Kidney (tissue), 14 donors: Measurements from ENCODE around the gene PTPRM. TPM values are rescaled to one million over a fixed set of nuclear protein-coding genes. Genes with fewer than 3 reads are reported as not detected.

Source experiments
- DNase-seq, 5 donors: peaks; one replicate each; pipeline ENCODE4 v3.0.0-alpha.2; 2013 to 2020
- FAIRE-seq: peaks from 2 replicates; lab custom pipeline; 2012; peaks lifted over from hg19 to GRCh38; lab: Jason Lieb, UNC
- H3K27ac ChIP-seq, 2 donors: one replicate each; pipeline ENCODE4 v1.7.0; 2013; ENCODE audit warnings: low read depth in 2 of 2, low read length in 2 of 2, inconsistent platforms in 1 of 2
- H3K27me3 ChIP-seq: one replicate; pipeline ENCODE4 v1.7.1; 2013; ENCODE audit warnings: low read length, inconsistent platforms; ENCODE audit not compliant: control insufficient read depth, insufficient read depth
- H3K36me3 ChIP-seq, 3 donors: one replicate each; pipeline versions ENCODE4 v1.7.0 to v1.7.1; 2013; ENCODE audit warnings: low read length in 3 of 3, control low read depth in 1 of 3, inconsistent platforms in 1 of 3; ENCODE audit not compliant: insufficient read depth in 3 of 3, control insufficient read depth in 2 of 3
- H3K4me1 ChIP-seq, 3 donors: one replicate each; pipeline versions ENCODE4 v1.7.0 to v1.7.1; 2013; ENCODE audit warnings: low read length in 3 of 3, inconsistent platforms in 1 of 3, low read depth in 1 of 3; ENCODE audit not compliant: control insufficient read depth in 2 of 3, insufficient read depth in 2 of 3
- H3K4me3 ChIP-seq, 3 donors: one replicate each; pipeline versions ENCODE4 v1.7.0 to v1.8.1; 2013; ENCODE audit warnings: low read length in 3 of 3, control low read depth in 1 of 3, inconsistent platforms in 1 of 3
- H3K9ac ChIP-seq, 3 donors: one replicate each; pipeline versions ENCODE4 v1.7.0 to v1.7.1; 2013; ENCODE audit warnings: low read length in 3 of 3, control low read depth in 1 of 3, inconsistent platforms in 1 of 3
- H3K9me3 ChIP-seq, 3 donors: one replicate each; pipeline versions ENCODE4 v1.7.0 to v1.7.1; 2013; ENCODE audit warnings: low read length in 3 of 3, control low read depth in 1 of 3, inconsistent platforms in 1 of 3; ENCODE audit not compliant: control insufficient read depth in 2 of 3, insufficient read depth in 1 of 3
- intact Hi-C: fragments of 100-400 bp; cut with DNase I; formaldehyde crosslinking; loops from one replicate; pipeline ENCODE4 v1.11.1; 2022
- polyA plus RNA-seq: library from polyadenylated mRNA; stranded (reverse); fragments of 350-450 nt; fragmentation: Illumina TruSeq; extraction: RNeasy Lipid Tissue Mini Kit (QIAGEN cat#74804); gene quantifications from one replicate; pipeline ENCODE4 v1.2.3, GENCODE V29; 2014; ENCODE audit warnings: low read depth, low replicate concordance; ENCODE audit not compliant: insufficient read depth
- total RNA-seq: library from RNA; stranded (reverse); fragmentation: NEBNext Ultra II Directional; extraction: Animal tissue kit (Norgen Biotek cat#: 25700); gene quantifications from one replicate; pipeline ENCODE4 v1.2.1, GENCODE V29; 2021
- TF ChIP-seq, protein P1 (sequence below): IDR thresholded peaks from 3 replicates; pipeline ENCODE4 v1.5.1; 2012; ENCODE audit warnings: mild to moderate bottlenecking, moderate library complexity, borderline replicate concordance; ENCODE audit not compliant: insufficient read depth; ENCODE audit errors: extremely low read depth
- donor health status: control.
- donor health status: control.
- donor health status: control.
- donor health status: control.
- donor health status: control.
- donor health status: DM: yes; HTN: yes; CAD: no.
- donor health status: Normal renal cell carcinoma (clear cell type).

The PTPRM gene
- total and polyA plus RNA-seq, 2 donors from 2014 or later = 52.4 to 98.9 TPM

DNA sequence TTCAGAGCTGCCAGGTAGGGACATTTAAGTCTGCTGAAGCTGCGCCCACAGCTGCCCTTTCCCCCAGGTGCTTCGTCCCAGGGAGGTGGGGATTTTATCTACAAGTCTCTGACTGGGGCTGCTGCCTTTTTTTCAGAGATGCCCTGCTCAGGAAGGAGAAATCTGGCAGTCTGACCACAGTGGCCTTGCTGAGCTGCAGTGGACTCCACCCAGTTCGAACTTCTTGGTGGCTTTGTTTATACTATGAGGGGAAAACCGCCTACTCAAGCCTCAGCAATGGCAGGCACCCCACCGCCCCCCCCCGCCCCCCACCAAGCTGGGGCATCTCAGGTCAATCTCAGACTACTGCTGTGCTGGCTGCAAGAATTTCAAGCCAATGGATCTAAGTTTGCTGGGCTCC lies 584.1 kb downstream of the PTPRM start:
- TF ChIP-seq, protein P1, sequence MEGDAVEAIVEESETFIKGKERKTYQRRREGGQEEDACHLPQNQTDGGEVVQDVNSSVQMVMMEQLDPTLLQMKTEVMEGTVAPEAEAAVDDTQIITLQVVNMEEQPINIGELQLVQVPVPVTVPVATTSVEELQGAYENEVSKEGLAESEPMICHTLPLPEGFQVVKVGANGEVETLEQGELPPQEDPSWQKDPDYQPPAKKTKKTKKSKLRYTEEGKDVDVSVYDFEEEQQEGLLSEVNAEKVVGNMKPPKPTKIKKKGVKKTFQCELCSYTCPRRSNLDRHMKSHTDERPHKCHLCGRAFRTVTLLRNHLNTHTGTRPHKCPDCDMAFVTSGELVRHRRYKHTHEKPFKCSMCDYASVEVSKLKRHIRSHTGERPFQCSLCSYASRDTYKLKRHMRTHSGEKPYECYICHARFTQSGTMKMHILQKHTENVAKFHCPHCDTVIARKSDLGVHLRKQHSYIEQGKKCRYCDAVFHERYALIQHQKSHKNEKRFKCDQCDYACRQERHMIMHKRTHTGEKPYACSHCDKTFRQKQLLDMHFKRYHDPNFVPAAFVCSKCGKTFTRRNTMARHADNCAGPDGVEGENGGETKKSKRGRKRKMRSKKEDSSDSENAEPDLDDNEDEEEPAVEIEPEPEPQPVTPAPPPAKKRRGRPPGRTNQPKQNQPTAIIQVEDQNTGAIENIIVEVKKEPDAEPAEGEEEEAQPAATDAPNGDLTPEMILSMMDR = no peak
- intact Hi-C loops = no loop called here
- no peak overlapping the region for H3K9ac ChIP-seq
- no peaks in the 10 kb centered on the region for H3K27me3 ChIP-seq
- no peaks in the 10 kb centered on the region for H3K36me3 ChIP-seq
- no peak overlapping the region for H3K27ac ChIP-seq
- no peaks in the 10 kb centered on the region for H3K4me1 ChIP-seq
- no peaks in the 10 kb centered on the region for H3K9me3 ChIP-seq
- FAIRE-seq (no peak), DNase-seq (no peak)
- H3K4me3 ChIP-seq = no peak overlapping the region

DNA sequence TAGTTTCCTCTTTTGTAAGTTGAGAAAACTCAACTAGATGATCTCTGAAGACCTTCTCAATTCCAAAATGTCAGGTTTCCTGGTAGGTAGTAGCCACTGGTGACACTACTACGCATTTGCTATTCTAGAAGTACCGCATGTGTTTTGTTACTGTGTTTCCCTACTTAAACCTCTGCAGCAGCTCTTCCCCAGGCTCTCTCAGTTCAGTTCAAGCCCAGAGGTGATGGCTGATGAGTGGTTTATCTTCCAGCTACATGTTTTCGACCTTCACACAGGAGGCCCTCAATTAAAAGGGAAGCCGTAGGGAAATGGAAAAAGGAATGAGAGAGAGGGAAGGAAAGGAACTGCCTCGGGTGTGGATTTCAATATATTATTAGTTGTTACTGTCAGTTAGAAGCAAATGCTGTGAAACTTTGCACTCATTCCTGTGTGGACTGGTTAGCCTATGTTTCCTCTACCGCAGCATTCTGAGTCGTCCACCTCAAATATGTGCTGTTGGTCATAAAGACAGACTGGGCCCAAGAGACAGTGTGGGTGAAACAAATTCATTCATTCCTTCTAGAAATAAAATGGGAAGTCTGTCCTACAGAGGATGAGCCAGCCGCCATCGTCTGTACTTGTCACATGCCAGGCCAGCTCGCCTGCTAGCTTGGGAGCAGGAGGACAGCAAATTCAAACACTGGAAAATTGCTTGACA lies 586.9 kb downstream of the PTPRM start:
- H3K4me1 ChIP-seq = no peaks in the 10 kb centered on the region
- FAIRE-seq (no peak), DNase-seq (no peak)
- H3K9me3 ChIP-seq = no peaks in the 10 kb centered on the region
- H3K36me3 ChIP-seq = no peaks in the 10 kb centered on the region
- intact Hi-C loops = no loop called here
- TF ChIP-seq, protein P1 = no peak
- H3K27me3 ChIP-seq = no peaks in the 10 kb centered on the region
- H3K27ac ChIP-seq = no peak overlapping the region
- H3K9ac ChIP-seq = no peak overlapping the region
- no peak overlapping the region for H3K4me3 ChIP-seq

- no peaks in the 10 kb centered on the region for H3K27me3 ChIP-seq
- TF ChIP-seq, protein P1 = no peak
- no peak overlapping the region for H3K27ac ChIP-seq
- no peaks in the 10 kb centered on the region for H3K9me3 ChIP-seq
- no peaks in the 10 kb centered on the region for H3K36me3 ChIP-seq
- H3K9ac ChIP-seq = no peak overlapping the region
- FAIRE-seq (no peak), DNase-seq (peak in 4 of 5 donors; percentile 38 to 45 (median 42))
- intact Hi-C loops = no loop called here
- H3K4me1 ChIP-seq = no peaks in the 10 kb centered on the region
- H3K4me3 ChIP-seq = no peak overlapping the region
Observed at GRCh38 chr18:8162802-8163201, 595.7 kb downstream of the PTPRM start.
